ENCODE results near the gene TMEM167A.

TMEM167A gene

DNA sequence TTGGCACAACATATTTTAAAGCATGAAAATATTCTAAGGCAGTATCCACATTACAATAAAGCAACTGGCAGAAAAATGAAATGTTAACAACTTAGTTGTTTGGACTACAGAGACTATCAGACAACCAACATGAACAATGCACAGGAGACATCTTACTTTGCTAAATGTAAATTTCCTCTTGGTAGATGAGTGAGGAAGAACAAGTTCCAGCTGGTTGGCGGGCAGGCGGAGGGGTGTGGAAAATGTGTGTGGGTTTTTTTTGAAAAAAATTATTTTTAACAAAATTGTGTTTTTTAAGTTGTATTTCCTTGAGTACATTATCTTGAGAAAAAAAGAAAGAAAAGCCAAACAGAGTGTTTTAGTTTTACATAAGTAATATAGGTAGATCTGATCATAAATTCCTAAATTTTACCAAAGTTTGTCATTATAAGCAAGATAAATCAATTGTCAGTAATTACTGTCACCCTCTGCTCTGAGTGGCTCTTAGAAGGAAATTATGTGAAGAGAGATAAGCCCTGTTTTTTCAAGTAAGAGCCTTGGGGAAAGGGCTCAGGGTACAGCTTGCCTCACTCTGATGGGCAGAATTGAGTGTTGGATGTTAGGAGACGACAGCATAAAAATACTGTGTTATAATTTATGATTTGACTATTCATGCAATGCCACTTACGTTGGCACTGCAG lies 42.5 kb downstream of the TMEM167A start:
- no peak for DNase-seq

DNA sequence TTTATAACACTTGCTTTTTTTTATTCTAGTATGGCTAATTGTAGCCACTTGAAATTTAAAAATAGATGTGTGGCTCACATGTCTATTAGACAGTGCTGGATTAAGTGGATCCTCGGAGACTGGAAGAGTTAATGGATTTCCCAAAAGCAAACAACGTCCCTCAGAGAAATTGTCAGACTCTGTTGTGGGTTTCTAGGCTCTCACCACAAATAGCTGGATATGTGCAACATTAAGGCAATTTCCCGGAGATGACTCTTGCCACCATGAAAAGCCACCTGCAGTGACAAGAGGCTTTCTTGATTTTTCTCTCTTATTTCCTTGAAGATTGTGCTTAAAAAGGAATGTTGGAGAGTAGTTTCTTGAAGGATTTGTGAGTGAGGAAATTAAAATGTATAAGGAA lies 43.2 kb downstream of the TMEM167A start:
- no peak for DNase-seq

DNA sequence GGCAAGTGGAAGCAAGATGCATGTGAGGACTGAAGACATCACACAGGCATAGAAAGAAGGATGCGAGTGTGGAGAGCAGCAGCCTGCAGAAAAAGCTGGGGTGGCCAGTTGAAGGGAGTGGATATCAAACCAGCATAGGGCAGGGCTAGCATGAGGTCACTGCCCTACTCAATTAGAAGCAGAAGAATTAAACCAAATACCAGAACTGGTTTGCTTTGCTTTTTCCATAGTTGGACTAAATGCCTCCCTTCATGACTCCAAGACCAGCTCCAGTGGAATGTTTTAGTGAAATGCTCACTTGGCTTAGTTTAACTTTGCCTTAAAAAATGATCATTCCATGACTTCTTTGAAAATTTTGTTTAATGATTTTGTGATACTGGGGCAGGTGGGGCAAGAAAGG lies 45.8 kb downstream of the TMEM167A start:
- DNase-seq = no peak

DNA sequence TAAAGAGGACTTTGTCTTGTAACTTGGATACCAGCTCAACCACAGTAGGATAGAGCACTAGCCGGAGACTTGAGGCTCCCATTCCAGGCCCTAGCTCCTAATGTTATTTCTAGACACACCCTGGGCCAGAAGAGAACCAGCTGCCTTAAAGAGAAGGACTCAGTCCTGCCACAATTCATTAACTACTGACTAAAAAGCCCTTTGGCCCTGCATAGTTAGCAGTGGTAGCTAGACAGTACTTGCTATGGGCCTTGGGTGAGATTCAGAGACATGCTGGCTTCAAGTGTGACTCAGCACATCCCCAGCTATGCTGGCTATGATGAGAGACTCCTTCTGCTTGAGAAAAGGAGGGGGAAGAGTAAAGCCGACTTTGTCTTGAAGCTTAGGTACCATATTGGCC lies 47.3 kb downstream of the TMEM167A start:
- no peak for DNase-seq

DNA sequence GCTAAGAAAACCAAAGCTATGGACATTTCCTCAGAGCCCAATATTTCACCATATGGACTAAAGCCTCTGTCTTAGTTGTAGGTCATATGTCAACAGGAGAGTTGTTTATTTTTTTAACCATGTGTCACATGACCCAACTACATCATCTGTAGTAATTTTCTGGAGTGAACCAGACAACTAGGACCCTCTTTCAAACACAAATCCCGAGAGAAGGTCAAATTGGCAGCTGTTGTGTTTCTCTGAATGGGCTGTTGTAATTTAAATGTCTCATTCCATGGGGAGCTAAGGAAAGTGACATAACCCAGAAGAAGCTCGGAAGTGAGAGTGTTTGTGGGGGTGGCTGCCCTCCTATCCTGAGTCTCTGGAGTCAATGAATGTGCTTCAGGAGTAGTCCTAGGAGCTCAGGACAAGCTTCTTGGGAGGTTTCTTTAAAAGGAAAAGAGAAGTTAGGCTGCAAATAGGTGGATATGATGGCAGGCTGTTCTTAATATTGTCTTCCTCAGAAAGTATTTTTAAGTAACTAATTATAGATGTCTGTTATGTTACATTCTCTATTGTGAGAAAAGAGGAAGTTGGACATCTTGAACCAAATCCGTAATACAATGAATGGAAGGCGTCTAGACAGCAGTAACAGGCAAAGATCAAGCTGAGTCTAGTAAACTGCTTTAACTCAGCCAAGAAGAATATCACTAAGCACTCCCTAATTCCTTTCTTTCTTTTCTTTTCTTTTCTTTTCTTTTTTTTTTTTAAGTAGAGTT lies 50.1 kb downstream of the TMEM167A start:
- no peak for DNase-seq

DNA sequence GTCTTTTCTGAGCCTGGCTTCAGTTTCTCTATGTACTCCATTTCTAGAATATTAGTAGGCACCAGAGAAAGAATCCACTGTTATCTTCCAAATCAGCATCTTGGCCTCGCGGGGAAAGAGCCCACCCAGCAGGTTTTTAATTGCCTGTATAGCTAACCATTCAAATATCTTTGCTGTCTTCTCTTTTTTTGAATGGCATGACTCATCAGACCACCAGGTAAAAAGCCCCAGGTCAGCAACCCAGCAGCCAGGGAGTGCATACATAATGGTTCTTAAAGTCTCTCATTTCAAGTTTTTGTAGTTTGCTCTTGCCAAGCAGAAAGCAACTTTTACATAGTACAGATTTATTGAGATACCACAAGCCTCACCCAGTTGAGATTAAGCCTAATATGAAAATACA lies 50.7 kb downstream of the TMEM167A start:
- DNase-seq = no peak

DNA sequence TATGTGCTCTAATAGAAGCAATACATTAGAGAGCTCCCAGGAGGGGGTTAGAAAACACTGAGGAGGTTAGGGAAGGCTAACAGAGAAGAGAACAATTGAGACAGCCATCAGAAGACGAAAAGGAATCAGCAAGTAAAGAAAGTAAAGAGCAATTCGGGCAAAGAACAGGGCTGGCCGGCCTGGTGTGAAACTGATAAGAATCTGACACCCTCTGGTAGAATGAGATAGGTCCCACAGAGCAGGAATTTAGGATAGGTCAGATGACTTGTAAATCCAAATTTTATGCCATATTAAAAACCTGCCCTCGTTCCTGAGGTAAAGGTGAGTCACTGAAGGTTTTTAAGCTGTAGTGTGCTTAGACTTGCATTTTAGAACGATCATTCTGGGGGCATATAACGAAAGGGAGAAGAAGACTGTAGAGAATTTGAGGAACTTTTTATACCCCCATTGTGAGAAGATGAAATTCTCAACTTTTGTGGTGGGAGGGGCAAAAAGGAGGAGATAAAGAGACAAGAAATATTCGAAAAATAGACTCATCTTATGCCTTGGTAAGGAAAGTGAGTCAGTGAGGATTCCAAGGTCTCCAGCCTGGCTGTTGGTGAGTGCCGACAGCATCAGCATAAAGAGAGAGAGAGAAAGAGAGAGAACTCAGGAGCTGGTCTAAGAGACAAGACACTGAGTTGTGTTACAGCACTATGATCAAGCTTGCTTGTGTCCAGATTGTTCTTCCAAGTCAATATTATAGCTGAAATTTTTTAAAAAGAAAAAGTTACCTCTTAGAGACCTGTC lies 51.3 kb downstream of the TMEM167A start:
- DNase-seq = no peak

DNA sequence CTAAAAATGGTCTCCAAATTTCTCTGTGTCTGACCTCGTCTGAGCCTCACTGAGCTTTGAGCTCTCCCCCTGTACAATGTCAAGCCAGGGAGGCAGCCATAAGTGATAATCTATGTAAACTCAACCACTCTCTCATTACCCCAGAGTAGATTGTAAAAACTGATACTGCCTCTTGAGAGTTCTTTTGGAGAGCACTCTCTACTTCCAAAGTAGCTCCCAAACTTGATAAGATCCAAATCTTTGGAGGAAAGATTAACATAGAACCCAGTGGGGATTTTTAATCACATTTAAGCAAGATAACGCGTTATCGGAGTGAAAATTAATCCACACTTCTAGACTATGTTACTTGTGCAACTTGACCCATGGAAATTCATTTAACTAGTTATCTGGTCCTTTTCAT lies 54.9 kb downstream of the TMEM167A start:
- no peak for DNase-seq

DNA sequence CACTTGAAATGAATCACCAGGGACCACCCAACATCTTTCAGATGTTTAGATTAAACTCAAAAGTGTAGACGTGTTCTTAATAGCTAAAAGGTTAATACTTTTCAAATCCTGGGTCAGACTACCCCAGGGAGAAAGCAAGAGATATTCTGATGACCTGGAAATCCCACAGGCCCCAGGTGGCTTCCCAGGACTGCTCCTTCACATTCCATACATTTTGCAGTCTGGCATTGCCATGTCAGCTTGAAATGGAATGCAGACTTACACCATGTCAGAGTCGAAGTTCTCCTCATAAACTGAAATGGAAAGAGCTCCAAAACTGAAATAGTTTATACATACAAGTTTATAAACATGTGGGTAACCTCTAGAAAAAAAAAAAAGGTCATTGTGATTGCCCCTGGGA lies 61.5 kb downstream of the TMEM167A start:
- DNase-seq = no peak

DNA sequence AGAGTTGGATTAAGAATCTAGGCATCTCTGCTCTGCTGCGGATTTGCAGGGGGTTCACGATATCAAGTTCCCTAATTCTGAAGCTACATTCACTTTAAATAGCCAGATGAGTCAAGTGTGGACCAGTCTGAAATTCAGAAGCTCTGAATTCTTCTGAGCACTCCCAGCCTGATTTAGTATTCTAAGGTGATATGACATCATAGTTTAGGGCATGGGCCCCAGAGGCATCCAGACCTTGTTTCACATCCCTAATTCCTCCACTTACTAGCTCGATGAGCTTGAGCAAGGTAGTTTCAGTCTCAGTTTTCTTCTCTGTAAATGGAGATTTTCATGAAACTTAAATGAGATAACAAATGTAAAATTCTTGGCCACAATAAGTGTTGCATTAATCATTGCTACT lies 65.2 kb downstream of the TMEM167A start:
- DNase-seq = no peak

DNA sequence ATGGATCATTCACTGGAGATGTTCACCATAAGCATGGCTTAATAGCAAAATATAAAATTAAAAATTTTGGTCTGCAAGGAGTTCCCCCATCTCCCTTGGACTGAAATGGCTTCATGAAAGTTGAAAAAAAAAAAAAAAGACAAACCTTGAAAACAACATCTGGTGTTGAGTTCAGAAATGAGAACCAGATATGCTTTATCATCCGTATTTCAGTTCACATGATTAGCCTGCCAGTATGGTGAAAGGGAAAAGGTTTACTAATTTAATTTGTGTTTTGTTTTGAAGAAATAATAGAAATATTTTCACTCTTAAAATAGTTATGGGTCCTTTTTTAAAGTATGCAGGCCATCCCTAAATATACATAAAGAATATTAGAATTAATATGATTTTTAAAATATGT lies 67.8 kb downstream of the TMEM167A start:
- no peak for DNase-seq

DNA sequence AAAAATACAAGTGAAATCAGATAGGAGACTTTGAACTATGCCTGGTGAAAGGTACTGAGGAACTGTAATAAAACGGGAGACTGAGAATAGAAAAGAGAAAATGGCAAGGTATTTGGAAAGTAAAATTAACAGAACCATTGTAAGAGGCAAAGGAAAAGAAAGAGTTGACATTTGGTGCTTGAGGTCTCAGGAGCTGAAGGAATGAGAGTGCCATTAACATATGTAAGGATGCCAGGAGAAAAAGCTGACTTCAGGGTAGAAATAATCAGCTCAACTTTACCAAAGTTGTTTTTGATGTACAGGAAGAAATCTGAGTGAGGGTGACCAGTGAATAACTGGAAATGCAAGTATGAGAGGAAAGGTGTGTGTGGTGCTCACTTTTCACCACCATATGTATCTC lies 69.4 kb downstream of the TMEM167A start:
- DNase-seq = no peak

DNA sequence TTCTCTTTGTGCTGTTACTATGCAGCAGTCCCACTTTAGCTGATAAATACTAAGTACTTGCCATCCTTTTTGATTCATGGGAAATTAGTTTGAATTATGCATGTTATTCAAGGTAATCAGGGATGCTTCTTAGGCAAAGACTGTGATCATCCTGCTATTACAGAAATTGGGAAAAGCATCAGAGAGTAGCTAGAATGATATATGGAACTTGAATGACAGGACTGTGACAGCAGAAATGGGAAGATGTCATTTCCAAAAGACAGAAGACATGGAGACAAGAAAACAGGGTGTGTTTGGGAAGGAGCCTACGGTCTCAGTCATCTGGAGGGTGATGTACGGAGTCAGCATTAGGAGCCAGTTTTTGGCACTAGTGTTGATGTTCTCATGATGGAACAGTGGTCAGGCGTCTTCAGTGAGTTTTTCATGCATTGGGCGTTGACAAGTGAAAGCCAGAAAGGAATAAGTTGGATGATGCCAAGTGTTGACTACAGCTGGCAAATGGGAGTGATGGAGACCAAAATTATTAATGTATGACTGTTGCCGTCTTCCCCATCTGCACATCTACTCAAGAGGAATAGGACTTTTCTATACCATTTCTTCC lies 70.4 kb downstream of the TMEM167A start:
- no peak for DNase-seq

DNA sequence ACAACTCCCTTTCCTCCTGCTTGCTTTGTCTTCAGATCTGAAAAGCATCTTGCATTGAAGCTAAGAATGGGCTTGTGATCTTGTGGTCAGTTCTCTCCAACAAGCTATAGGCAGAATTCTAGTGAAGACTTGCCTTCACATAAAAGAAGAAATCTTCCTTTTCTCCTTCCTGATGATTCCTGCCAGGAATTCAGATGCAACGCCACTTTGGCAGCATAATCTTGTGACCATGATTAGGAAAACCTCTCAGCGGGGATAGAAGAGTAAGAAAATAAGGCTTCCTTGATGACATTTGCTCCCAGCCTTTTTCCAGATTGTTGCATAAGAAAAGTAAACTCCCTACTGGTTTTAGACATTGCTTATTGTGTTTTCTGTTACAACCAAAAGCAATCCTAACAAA lies 73.4 kb downstream of the TMEM167A start:
- no peak for DNase-seq

All from activated CD4-positive, alpha-beta T cell treated with anti-CD3 and anti-CD28 coated beads, Interleukin-2, Interleukin-6, amounts not matched to agents 100 ng/mL and 50 ng/mL, durations not matched to agents 16 hours and 8 hours (primary cell).